Stimulated activated CD8-positive, alpha-beta memory T cell treated with anti-CD3 and anti-CD28 coated beads, Interleukin-12 subunit alpha, Interleukin-12 subunit beta, amount 100 ng/mL, for 24 hours (primary cell): ENCODE data around the gene CLINT1.
A peak's percentile ranks its signal among the peaks of the same experiment; 100 is the strongest.
"Not testable (repeated sequence)": the region's sequence is repeated elsewhere in the genome, so short reads cannot be mapped to it uniquely, and the experiment has no call there.

Source experiments
- DNase-seq: peaks from one replicate; pipeline ENCODE4 v3.0.0-alpha.2; 2020; ENCODE audit errors: extremely low read depth

The CLINT1 gene

GRCh38 chr5:157858527-157859226, at the start of gene CLINT1:
Gene CLINT1 (minus strand): TSS chr5:157859145. CDS start chr5:157858970, 175 bp downstream.
- DNase-seq, result peak; percentile 79

- DNase-seq, result no peak
Measured at GRCh38 chr5:157908459-157908858, 49.5 kb upstream of the CLINT1 start.

GRCh38 chr5:157907479-157907878, 48.5 kb upstream of the CLINT1 start:
- no peak for DNase-seq

- DNase-seq, result no peak
Measured at GRCh38 chr5:157903117-157903450, 44.1 kb upstream of the CLINT1 start.

GRCh38 chr5:157902449-157903116, 43.6 kb upstream of the CLINT1 start:
- DNase-seq, result no peak

- no peak for DNase-seq
Measured at GRCh38 chr5:157900644-157901043, 41.7 kb upstream of the CLINT1 start.

- no peak for DNase-seq
Measured at GRCh38 chr5:157893611-157894010, 34.7 kb upstream of the CLINT1 start.

- no peak for DNase-seq
Measured at GRCh38 chr5:157892974-157893373, 34.0 kb upstream of the CLINT1 start.

- DNase-seq, result no peak
Measured at GRCh38 chr5:157890836-157891597, 32.1 kb upstream of the CLINT1 start.

GRCh38 chr5:157888814-157889532, 30.0 kb upstream of the CLINT1 start:
- DNase-seq, result no peak

- no peak for DNase-seq
Measured at GRCh38 chr5:157886796-157887380, 27.9 kb upstream of the CLINT1 start.

DNA sequence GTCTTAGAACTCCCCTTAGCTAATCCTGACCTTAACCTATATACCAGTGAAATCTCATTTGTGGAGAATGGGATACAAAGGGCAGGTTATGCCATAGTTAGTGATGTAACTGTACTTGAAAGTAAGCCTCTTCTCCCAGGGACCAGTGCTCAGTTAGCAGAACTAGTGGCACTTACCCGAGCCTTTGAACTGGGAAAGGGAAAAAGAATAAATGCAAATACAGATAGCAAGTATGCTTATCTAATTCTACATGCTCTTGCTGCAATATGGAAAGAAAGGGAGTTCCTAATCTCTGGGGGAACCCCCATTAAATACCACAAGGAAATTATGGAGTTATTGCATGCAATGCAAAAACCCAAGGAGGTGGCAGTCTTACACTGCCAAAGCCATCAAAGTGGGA, 26.1 kb upstream of the CLINT1 start:
- DNase-seq, result not testable (repeated sequence)

GRCh38 chr5:157881498-157881897, 22.6 kb upstream of the CLINT1 start:
- DNase-seq, result not testable (repeated sequence)

GRCh38 chr5:157877821-157878220, 18.9 kb upstream of the CLINT1 start:
- no peak for DNase-seq

DNA sequence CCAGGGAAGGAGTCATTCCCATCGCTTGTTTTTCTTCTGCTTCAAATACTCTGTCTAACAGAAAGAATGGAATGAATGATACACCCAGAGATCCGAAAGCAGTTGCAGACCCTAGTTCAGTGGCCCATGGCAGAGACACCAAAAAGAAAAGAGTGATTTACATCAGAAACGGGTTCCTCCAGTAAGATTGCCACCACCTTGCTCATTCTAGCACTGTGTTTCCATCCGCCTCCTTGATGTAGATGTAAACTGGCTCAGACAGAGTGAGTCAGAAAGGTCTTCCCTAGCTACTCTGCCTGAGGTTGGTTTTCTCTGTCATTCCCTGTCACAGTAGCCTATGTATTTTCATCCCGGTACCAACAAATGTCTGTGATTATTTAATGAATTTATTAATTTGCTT, 15.9 kb upstream of the CLINT1 start:
- no peak for DNase-seq

DNA sequence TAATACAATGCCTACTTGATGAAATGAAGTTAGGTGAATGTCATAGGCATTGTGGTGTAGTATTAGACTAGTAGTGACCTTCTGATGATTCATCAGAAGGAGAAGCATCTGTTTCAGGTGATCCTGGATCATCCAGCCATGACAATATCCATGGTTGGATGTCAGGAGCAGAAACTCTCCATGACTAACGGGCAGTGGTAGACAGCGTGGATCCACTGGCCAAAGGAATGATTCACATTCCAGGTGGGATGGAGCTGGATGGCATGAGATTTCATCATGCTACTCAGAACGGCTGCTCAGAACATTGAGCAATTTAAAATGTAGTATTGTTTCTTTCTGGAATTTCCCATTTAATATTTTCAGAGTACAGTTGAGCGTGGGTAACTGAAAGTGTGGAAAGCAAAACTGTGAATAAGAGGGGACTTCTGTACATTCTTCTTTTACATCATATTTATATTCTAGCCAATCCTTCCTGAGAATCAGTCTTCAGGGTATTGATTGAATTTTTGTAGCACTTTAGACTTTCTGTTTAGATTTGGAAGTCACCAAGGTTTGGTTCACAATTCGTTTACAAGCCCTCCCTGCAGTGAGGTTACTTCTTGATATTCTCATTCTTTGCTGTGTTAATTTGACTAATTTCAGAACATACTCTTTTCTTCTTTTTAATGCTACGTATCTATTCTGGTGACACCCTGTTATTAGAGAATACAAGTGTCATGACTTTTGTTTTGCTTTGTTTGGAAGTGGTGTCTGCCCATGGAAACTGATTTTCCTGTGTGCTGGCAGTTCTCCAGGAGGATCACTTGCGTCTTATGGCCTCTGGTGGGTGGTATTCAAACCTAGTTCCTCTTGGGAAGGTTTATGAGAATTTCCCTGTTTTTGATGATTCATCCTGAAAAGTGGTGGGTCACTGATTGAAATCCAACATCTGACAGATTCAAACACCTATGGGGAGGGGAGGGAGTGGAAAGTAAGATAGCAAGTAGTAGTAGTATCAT, 12.2 kb upstream of the CLINT1 start:
- DNase-seq, result no peak

DNA sequence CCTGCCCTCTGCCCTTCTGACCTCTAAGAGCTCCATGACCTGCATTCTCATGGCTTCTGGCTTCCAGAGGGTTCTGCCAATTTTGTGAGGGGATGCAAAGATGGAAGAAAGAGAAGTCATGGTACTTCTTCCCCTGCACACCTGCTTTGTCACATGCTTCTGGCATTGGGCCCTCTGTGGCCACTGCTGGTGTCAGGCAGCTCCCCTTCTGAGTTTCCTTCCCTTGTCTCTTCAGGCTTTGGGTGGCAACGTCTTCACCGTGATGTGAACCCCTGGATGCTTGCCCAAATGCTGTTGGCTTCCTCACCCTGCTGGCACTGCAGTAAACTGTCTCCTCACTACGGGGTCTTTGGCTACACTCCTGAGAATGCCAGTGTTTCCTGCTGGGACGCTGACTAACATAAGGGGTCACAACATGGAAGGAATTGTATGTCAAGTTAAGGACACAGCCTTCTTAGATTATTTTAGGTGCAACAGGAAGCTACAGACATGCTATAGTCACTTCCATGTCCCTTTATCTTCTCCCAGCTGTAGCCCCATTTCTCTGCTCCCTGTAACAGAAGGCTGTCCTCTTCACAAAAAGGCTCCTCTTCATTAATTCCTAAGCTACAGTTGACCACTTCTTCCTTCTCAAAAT, 8.9 kb upstream of the CLINT1 start:
- DNase-seq, result no peak

- no peak for DNase-seq
Measured at GRCh38 chr5:157866536-157866935, 7.6 kb upstream of the CLINT1 start.

DNA sequence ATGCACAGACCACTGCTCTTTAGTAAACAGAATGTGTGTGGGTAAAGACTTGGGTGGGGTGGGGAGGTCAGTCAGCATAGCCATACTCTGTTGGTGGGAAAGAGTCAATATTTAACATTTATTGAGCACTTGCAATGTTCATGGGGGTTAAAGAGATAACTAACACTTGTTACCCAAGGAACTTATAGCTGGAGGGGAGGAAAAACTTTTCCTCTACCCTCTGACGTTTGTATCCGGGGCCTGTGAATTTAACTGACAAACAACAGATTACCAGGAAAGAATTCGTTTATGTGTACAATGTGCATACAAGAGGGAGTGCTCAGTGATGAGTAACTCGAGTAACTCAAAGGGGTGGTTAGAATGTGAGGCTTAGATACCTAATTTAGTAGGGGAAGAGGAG, 6.8 kb upstream of the CLINT1 start:
- no peak for DNase-seq

DNA sequence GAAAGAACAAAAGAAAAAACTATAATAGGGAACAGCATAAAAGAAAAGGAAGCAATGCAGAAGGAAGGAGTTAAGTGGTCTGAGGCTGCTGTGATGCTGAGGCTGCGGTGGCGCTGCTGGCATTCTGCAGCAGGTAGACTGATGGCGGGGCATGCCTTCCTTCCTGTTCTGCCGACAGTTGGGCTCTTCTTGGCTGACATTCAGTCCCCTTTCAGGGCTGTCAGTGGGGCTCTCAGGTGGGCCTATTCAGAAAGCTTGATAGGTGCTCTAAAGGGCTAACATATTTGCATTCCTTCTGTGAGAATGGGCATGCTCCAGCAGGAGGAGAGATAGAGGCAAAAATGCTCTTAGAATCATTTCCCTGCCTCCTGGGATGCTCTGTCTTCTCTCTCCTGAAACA, 5.1 kb upstream of the CLINT1 start:
- no peak for DNase-seq
